ENCODE results near the gene DNMT1. TPM values are rescaled to one million over a fixed set of nuclear protein-coding genes. Genes with fewer than 3 reads are reported as not detected.

The DNMT1 gene
- total RNA-seq, 3 donors from 2014 or later: 41.1 to 55.6 (median 55.6) TPM

DNA sequence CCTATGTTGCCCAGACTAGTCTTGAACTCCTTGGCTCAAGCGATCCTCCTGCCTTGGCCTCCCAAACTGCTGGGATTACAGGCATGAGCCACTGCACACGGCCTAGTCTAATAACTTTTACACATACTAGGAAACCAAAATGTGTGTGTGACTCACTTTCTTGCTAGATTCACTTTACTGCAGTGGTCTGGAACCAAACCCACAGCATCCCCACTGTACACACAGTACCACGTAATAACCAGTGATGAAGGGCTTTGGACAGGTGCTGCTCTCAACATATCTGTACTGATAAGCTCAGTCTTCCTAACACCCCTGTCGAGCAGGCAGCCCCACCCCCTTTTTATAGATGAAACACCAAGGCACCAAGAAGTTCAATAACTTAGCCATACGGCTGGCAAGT is 5.1 kb downstream of the DNMT1 start:
- Histone ChIP-seq H3K4me1 (ENCODE audit: low read depth) (peaks cover 9% of the 10 kb centered on the region), H3K4me3 (no peak overlapping the region), H3K9me3 (no peaks in the 10 kb centered on the region), H3K36me3 (ENCODE audit: low read depth) (no peaks in the 10 kb centered on the region)
- no peak for DNase-seq
- no peak for ATAC-seq
- intact Hi-C loops (cut with DNase I, micrococcal nuclease): no loop called here
- TF ChIP-seq, protein P1, sequence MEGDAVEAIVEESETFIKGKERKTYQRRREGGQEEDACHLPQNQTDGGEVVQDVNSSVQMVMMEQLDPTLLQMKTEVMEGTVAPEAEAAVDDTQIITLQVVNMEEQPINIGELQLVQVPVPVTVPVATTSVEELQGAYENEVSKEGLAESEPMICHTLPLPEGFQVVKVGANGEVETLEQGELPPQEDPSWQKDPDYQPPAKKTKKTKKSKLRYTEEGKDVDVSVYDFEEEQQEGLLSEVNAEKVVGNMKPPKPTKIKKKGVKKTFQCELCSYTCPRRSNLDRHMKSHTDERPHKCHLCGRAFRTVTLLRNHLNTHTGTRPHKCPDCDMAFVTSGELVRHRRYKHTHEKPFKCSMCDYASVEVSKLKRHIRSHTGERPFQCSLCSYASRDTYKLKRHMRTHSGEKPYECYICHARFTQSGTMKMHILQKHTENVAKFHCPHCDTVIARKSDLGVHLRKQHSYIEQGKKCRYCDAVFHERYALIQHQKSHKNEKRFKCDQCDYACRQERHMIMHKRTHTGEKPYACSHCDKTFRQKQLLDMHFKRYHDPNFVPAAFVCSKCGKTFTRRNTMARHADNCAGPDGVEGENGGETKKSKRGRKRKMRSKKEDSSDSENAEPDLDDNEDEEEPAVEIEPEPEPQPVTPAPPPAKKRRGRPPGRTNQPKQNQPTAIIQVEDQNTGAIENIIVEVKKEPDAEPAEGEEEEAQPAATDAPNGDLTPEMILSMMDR (IDR thresholded peaks at IDR 0.05): no peak

DNA sequence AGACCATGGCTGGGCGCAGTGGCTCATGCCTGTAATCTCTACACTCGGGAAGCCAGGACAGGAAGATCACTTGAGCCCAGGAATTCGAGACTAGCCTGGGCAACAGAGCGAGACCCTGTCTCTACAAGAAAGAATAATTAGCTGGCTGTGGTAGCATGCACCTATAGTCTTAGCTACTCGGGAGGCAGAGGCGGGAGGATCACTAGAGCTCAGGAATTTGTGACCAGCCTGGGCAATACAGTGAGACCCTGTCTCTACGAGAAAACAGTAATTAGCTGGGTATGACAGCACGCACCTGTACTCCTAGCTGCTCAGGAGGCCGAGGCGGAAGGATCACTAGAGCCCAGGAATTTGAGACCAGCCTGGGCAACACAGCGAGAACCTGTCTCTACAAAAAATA is 7.4 kb downstream of the DNMT1 start:
- no peak overlapping the region for H3K4me3 ChIP-seq
- no peak for DNase-seq
- H3K36me3 ChIP-seq (ENCODE audit: low read depth): no peaks in the 10 kb centered on the region
- H3K4me1 ChIP-seq (ENCODE audit: low read depth): no peaks in the 10 kb centered on the region
- no peak for ATAC-seq
- intact Hi-C loops (cut with DNase I, micrococcal nuclease): no loop called here
- TF ChIP-seq, protein P1 (IDR thresholded peaks at IDR 0.05): no peak
- no peaks in the 10 kb centered on the region for H3K9me3 ChIP-seq

DNA sequence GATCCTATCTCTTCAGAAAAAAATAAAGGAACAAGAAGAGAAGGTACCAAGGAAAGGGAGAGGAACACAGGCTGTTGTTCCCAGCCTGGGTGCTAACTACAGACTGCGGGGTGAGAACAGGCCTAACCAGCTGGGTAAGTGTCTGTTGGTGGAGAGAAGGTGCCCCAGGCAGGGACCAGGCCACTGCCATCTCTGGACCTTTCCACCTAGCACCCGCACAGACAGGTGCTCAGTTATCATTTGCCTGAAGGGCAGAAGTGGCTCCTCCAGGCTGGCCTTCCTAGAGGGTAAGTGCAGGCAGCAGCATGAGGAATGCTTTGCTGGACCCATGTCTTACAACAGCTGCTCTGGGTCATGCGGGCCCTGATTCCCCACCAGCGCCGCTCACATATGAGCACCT is 10.1 kb downstream of the DNMT1 start:
- Histone ChIP-seq H3K36me3 (ENCODE audit: low read depth) (no peaks in the 10 kb centered on the region), H3K9me3 (no peaks in the 10 kb centered on the region), H3K4me1 (ENCODE audit: low read depth) (no peaks in the 10 kb centered on the region), H3K4me3 (no peak overlapping the region)
- ATAC-seq: peak; percentile 12
- intact Hi-C loops (cut with DNase I, micrococcal nuclease): no loop called here
- no peak for DNase-seq
- TF ChIP-seq, protein P1 (IDR thresholded peaks at IDR 0.05): no peak

DNA sequence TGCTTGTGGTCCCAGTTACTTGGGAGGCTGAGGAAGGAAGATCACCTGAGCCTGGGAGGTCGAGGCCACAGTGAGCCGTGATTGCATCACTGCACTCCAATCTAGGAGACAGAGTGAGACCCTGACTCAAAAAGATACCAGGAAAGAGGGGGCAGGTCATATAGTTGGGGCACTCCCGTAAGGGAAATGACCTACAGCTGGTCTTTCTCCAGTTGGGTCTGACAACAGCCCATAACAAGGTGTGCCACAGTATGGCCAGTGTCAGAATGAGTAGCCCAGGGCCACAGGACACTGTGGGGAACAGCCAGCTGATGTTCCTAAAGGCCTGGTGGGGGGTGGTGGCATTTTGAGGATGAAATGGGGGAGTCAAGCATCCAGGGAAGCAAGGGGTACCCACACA is 10.8 kb downstream of the DNMT1 start:
- intact Hi-C loops (cut with DNase I, micrococcal nuclease): no loop called here
- no peaks in the 10 kb centered on the region for H3K9me3 ChIP-seq
- TF ChIP-seq, protein P1 (IDR thresholded peaks at IDR 0.05): no peak
- H3K4me3 ChIP-seq: no peak overlapping the region
- no peaks in the 10 kb centered on the region for H3K36me3 ChIP-seq (ENCODE audit: low read depth)
- no peak for DNase-seq
- H3K4me1 ChIP-seq (ENCODE audit: low read depth): no peaks in the 10 kb centered on the region
- ATAC-seq: no peak

DNA sequence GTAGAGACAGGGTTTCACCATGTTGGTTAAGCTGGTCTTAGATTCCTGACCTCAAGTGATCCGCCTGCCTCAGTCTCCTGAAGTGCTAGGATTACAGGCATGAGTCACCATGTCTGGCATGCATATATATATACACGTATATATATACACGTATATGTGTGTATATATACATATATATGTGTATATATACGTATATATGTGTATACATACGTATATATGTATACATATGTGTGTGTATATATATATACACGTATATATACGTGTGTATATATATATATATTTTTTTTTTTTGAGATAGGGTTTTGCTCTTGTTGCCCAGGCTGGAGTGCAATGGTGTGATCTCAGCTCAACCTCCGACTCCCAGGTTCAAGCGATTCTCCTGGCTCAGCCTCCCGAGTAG is 11.9 kb downstream of the DNMT1 start:
- intact Hi-C loops (cut with DNase I, micrococcal nuclease): no loop called here
- ATAC-seq: no peak
- Histone ChIP-seq H3K4me1 (ENCODE audit: low read depth) (no peaks in the 10 kb centered on the region), H3K4me3 (no peak overlapping the region), H3K9me3 (no peaks in the 10 kb centered on the region), H3K36me3 (ENCODE audit: low read depth) (no peaks in the 10 kb centered on the region)
- TF ChIP-seq, protein P1 (IDR thresholded peaks at IDR 0.05): no peak
- no peak for DNase-seq

DNA sequence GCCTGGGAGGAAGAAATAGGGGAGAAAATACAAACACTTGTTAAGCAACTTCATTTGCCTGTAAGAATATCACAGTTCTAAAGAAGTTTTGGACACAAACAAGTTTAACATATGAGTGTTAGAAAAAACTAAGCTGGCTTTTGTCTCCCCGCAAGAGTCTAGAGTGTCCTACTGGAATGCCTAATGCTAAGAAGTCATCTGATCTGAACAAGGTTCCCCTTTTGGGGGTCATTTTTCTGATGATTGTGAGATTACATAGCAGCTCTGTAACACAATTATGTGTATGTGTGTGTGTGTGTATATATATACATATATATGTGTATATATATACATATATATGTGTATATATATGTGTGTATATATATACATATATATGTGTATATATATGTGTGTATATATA is 12.7 kb downstream of the DNMT1 start:
- H3K4me3 ChIP-seq: no peak overlapping the region
- H3K4me1 ChIP-seq (ENCODE audit: low read depth): no peaks in the 10 kb centered on the region
- H3K9me3 ChIP-seq: no peaks in the 10 kb centered on the region
- intact Hi-C loops (cut with DNase I, micrococcal nuclease): no loop called here
- H3K36me3 ChIP-seq (ENCODE audit: low read depth): no peaks in the 10 kb centered on the region
- TF ChIP-seq, protein P1 (IDR thresholded peaks at IDR 0.05): no peak
- no peak for DNase-seq
- ATAC-seq: no peak
